Right lobe of liver (tissue), 4 donors: Measurements from ENCODE around the gene AFAP1L1.

Experiments
- CTCF ChIP-seq, 4 donors: fragments of 200-600 bp in 3 of 4; fragments of 450-650 bp in 1 of 4; IDR thresholded peaks; one replicate each; pipeline versions ENCODE4 v1.5.1 to v1.8.0; 2016 to 2022; ENCODE audit warnings: antibody characterized with exemption in 4 of 4, mild to moderate bottlenecking in 2 of 4
- POLR2A ChIP-seq: fragments of 450-650 bp; IDR thresholded peaks from one replicate; pipeline ENCODE4 v1.6.1; 2017; ENCODE audit warnings: antibody characterized with exemption, mild to moderate bottlenecking
- donor health status: DM: no; HTN: no; CAD: no.
- donor health status: DM: no; HTN: no; CAD: no.
- donor health status: DM: no; HTN: yes; CAD: no.

GRCh38 chr5:149247726-149248125 lies 23.9 kb upstream of the AFAP1L1 start:
- TF ChIP-seq CTCF (IDR thresholded peaks at IDR 0.05) (no peak), POLR2A (no peak)
